IMR-90 (cell line): Measurements from ENCODE around the gene ZNF778. TPM values are rescaled to one million over a fixed set of nuclear protein-coding genes. Genes with fewer than 3 reads are reported as not detected.

Experiments
- ATAC-seq: fragments of 200-7000 bp; cut with Tn5 transposase; 2 replicates; pipeline ENCODE4 v1.9.1; 2020; ENCODE audit warnings: low read depth, mild to moderate bottlenecking, moderate library complexity
- BruUV-seq: library from RNA; stranded (reverse); fragments of 400-500 nt; replicated peaks from 2 replicates; lab custom pipeline; 2021; lab: Mats Ljungman, UMichigan
- CTCF ChIA-PET: fragments of 300-600 bp; formaldehyde crosslinking; extraction: SDS; loops from one replicate; lab custom pipeline; 2021; ENCODE audit warnings: antibody characterized with exemption; lab: Yijun Ruan, JAX
- POLR2A ChIA-PET: fragments of 300-600 bp; sonication (Branson Sonifier 250); formaldehyde crosslinking; loops from one replicate; lab custom pipeline; 2022; ENCODE audit warnings: antibody characterized with exemption; ENCODE audit not compliant: unreplicated experiment; lab: Charles Lee
- DNase-seq: peaks from one replicate; pipeline ENCODE4 v3.0.0; 2013
- H2AFZ ChIP-seq: replicated peaks from 2 replicates; pipeline ENCODE3; 2013; ENCODE audit warnings: low read length, mild to moderate bottlenecking; ENCODE audit not compliant: poor library complexity
- H2AK5ac ChIP-seq: 2 replicates; pipeline ENCODE4 v1.6.1; 2013; ENCODE audit warnings: low read depth, low read length, inconsistent platforms
- H2AK9ac ChIP-seq: replicated peaks from 2 replicates; pipeline ENCODE3; 2013; ENCODE audit warnings: mild to moderate bottlenecking, low read depth, low read length, moderate library complexity; ENCODE audit not compliant: poor library complexity
- H2BK120ac ChIP-seq: 2 replicates; pipeline ENCODE4 v1.6.1; 2013; ENCODE audit warnings: low read depth, low read length, inconsistent platforms
- H2BK15ac ChIP-seq: 3 replicates; pipeline ENCODE4 v1.6.1; 2013; ENCODE audit warnings: low read depth, low read length, inconsistent platforms
- H2BK20ac ChIP-seq: 2 replicates; pipeline ENCODE4 v1.6.1; 2013; ENCODE audit warnings: low read depth, mild to moderate bottlenecking, inconsistent platforms, low read length, moderate library complexity
- H2BK5ac ChIP-seq: 2 replicates; pipeline ENCODE4 v1.6.1; 2013; ENCODE audit warnings: mild to moderate bottlenecking, low read depth, low read length, inconsistent platforms; ENCODE audit not compliant: poor library complexity, severe bottlenecking
- H3K14ac ChIP-seq: replicated peaks from 2 replicates; pipeline ENCODE4 v1.6.1; 2013; ENCODE audit warnings: low read depth, low read length, inconsistent platforms
- H3K18ac ChIP-seq: 2 replicates; pipeline ENCODE4 v1.6.1; 2013; ENCODE audit warnings: low read depth, low read length, control low read depth
- H3K23ac ChIP-seq: 2 replicates; pipeline ENCODE4 v1.6.1; 2013; ENCODE audit warnings: low read depth, low read length, inconsistent platforms
- H3K27ac ChIP-seq: 2 replicates; pipeline ENCODE4 v1.5.1; 2013; ENCODE audit warnings: mild to moderate bottlenecking, control low read depth, low read length; ENCODE audit not compliant: insufficient read depth
- H3K27me3 ChIP-seq: 2 replicates; pipeline ENCODE4 v1.6.1; 2013; ENCODE audit warnings: low read length; ENCODE audit not compliant: control insufficient read depth, insufficient read depth
- H3K36me3 ChIP-seq: 2 replicates; pipeline ENCODE4 v1.6.1; 2013; ENCODE audit warnings: low read length, mixed read lengths; ENCODE audit not compliant: control insufficient read depth, insufficient read depth
- H3K4ac ChIP-seq: 2 replicates; pipeline ENCODE4 v1.6.1; 2013; ENCODE audit warnings: low read depth, low read length, inconsistent platforms
- H3K4me1 ChIP-seq: 2 replicates; pipeline ENCODE4 v1.6.1; 2013; ENCODE audit warnings: low read length, mixed read lengths; ENCODE audit not compliant: control insufficient read depth, insufficient read depth
- H3K4me2 ChIP-seq: 2 replicates; pipeline ENCODE4 v1.6.1; 2013; ENCODE audit warnings: low read depth, mild to moderate bottlenecking, control low read depth, low read length, moderate library complexity
- H3K4me3 ChIP-seq: 2 replicates; pipeline ENCODE4 v1.5.1; 2013; ENCODE audit warnings: low read depth, mild to moderate bottlenecking, control low read depth, low read length, moderate library complexity; ENCODE audit not compliant: insufficient read depth
- H3K56ac ChIP-seq: 2 replicates; pipeline ENCODE4 v1.6.1; 2013; ENCODE audit warnings: low read length, inconsistent platforms; ENCODE audit not compliant: insufficient read depth; ENCODE audit errors: extremely low read depth
- H3K79me1 ChIP-seq, 2 experiments: 2 replicates each; pipeline ENCODE4 v1.6.1; 2013; ENCODE audit warnings: low read length in 2 of 2, inconsistent platforms in 1 of 2, low read depth in 1 of 2
- H3K9ac ChIP-seq: 2 replicates; pipeline ENCODE4 v1.6.1; 2013; ENCODE audit warnings: low read depth, low read length, control low read depth
- H3K9me1 ChIP-seq: 2 replicates; pipeline ENCODE4 v1.6.1; 2013; ENCODE audit warnings: low read length, inconsistent platforms; ENCODE audit not compliant: insufficient read depth
- H3K9me3 ChIP-seq: 2 replicates; pipeline ENCODE4 v1.6.1; 2013; ENCODE audit warnings: low read length; ENCODE audit not compliant: control insufficient read depth, insufficient read depth
- H4K20me1 ChIP-seq: 2 replicates; pipeline ENCODE4 v1.6.1; 2013; ENCODE audit warnings: low read length, inconsistent platforms; ENCODE audit not compliant: insufficient read depth
- H4K5ac ChIP-seq: 2 replicates; pipeline ENCODE4 v1.6.1; 2013; ENCODE audit warnings: mild to moderate bottlenecking, low read depth, low read length, control low read depth
- H4K8ac ChIP-seq, 2 experiments: 2 replicates each; pipeline ENCODE4 v1.6.1; 2013; ENCODE audit warnings: low read depth in 2 of 2, low read length in 2 of 2, control low read depth in 1 of 2, inconsistent platforms in 1 of 2
- H4K91ac ChIP-seq: 2 replicates; pipeline ENCODE4 v1.6.1; 2013; ENCODE audit warnings: low read depth, low read length, inconsistent platforms; ENCODE audit not compliant: insufficient read depth
- BHLHE40 ChIP-seq: fragments of 150-350 bp; IDR thresholded peaks from 2 replicates; pipeline ENCODE4 v1.6.1; 2016; ENCODE audit warnings: mild to moderate bottlenecking, low read depth, low read length
- CEBPB ChIP-seq: IDR thresholded peaks from 2 replicates; pipeline ENCODE4 v1.6.1; 2012; ENCODE audit warnings: low read depth, low read length, improper control_type of control experiment
- CHD1 ChIP-seq: IDR thresholded peaks from 2 replicates; pipeline ENCODE4 v1.6.1; 2012; ENCODE audit warnings: low read depth, low read length, improper control_type of control experiment
- CTCF ChIP-seq: conservative IDR thresholded peaks from 2 replicates; pipeline ENCODE4 v1.5.1; 2012; ENCODE audit warnings: mild to moderate bottlenecking, low read depth, low read length, improper control_type of control experiment
- ELK1 ChIP-seq: fragments of 150-350 bp; IDR thresholded peaks from 2 replicates; pipeline ENCODE4 v1.6.1; 2016; ENCODE audit warnings: low read depth, mild to moderate bottlenecking, low read length, moderate library complexity, borderline replicate concordance
- FOS ChIP-seq: fragments of 150-350 bp; IDR thresholded peaks from 2 replicates; pipeline ENCODE4 v1.6.1; 2016; ENCODE audit warnings: low read depth, low read length
- MAFK ChIP-seq: IDR thresholded peaks from 2 replicates; pipeline ENCODE4 v1.6.1; 2012; ENCODE audit warnings: low read depth, low read length, improper control_type of control experiment
- MAZ ChIP-seq: IDR thresholded peaks from 2 replicates; pipeline ENCODE4 v1.6.1; 2012; ENCODE audit warnings: low read depth, mild to moderate bottlenecking, low read length, improper control_type of control experiment, moderate library complexity, borderline replicate concordance
- MXI1 ChIP-seq: IDR thresholded peaks from 2 replicates; pipeline ENCODE4 v1.6.1; 2012; ENCODE audit warnings: low read depth, mild to moderate bottlenecking, low read length, moderate library complexity, borderline replicate concordance
- NFE2L2 ChIP-seq: fragments of 150-350 bp; IDR thresholded peaks from 2 replicates; pipeline ENCODE4 v1.6.1; 2016; ENCODE audit warnings: low read depth, mild to moderate bottlenecking, low read length
- POLR2A ChIP-seq: IDR thresholded peaks from 2 replicates; pipeline ENCODE4 v1.6.1; 2012; ENCODE audit warnings: mild to moderate bottlenecking, low read depth, low read length
- RAD21 ChIP-seq: IDR thresholded peaks from 2 replicates; pipeline ENCODE4 v1.6.1; 2012; ENCODE audit warnings: low read length, improper control_type of control experiment
- RCOR1 ChIP-seq: IDR thresholded peaks from 2 replicates; pipeline ENCODE4 v1.6.1; 2012; ENCODE audit warnings: mild to moderate bottlenecking, low read length, improper control_type of control experiment; ENCODE audit not compliant: insufficient replicate concordance
- RFX5 ChIP-seq: IDR thresholded peaks from 2 replicates; pipeline ENCODE4 v1.8.0; 2012; ENCODE audit warnings: low read depth, mild to moderate bottlenecking, low read length, moderate library complexity
- SMC3 ChIP-seq: fragments of 150-350 bp; IDR thresholded peaks from 2 replicates; pipeline ENCODE4 v1.6.1; 2016; ENCODE audit warnings: low read depth, mild to moderate bottlenecking, antibody characterized with exemption, low read length, moderate library complexity
- USF2 ChIP-seq: fragments of 150-350 bp; IDR thresholded peaks from 2 replicates; pipeline ENCODE4 v1.6.1; 2017; ENCODE audit warnings: mild to moderate bottlenecking, antibody characterized with exemption, low read length, low read depth
- WGBS, 2 experiments: methylation state at CpG; one replicate each; pipeline versions ENCODE4 v1.1.5 to v1.1.7; 2013; ENCODE audit warnings: missing lambda C conversion rate in 2 of 2; ENCODE audit not compliant: insufficient read length in 1 of 2; ENCODE audit errors: extremely low coverage in 2 of 2; 5-methylcytosine and 5-hydroxymethylcytosine counted together
- dilution Hi-C: fragments of 300-500 bp; cut with HindIII; formaldehyde crosslinking; loops from one replicate; pipeline ENCODE4 v1.14.3; 2018; ENCODE audit warnings: low sequenced_read_pairs; ENCODE audit not compliant: unreplicated experiment
- in situ Hi-C: fragments of 300-500 bp; cut with MboI; formaldehyde crosslinking; loops from 3 replicates; pipeline ENCODE4 v1.14.3; 2019; ENCODE audit warnings: low sequenced_read_pairs, inconsistent platforms, mixed read lengths
- intact Hi-C: fragments of 100-400 bp; cut with micrococcal nuclease; formaldehyde crosslinking; loops from 2 replicates; pipeline ENCODE4 v1.10.0; 2022
- polyA plus RNA-seq, 3 experiments: library from polyadenylated mRNA; depleted of rRNA; stranded (reverse); fragments of >200 nt; gene quantifications; 2 replicates each; pipeline ENCODE4 v1.2.3, GENCODE V29; 2012; ENCODE audit warnings: low replicate concordance in 1 of 3
- total RNA-seq: library from RNA; depleted of rRNA; stranded (reverse); fragments of >200 nt; gene quantifications from 2 replicates; pipeline ENCODE4 v1.2.3, GENCODE V29; 2012

ZNF778 gene
- total and polyA plus RNA-seq, 2 of the 4 experiments (the other 2 are of a cell fraction): 5.6 to 9.9 TPM

- ATAC-seq (no peak), DNase-seq (no peak)
- H3K4me2 ChIP-seq: no peak overlapping the region
- no TSS peak for BruUV-seq
- H2BK15ac ChIP-seq: no peak overlapping the region
- peaks cover 9 to 40% of the 10 kb centered on the region in 2 experiments for H3K79me1 ChIP-seq
- no peak overlapping the region for H3K27ac ChIP-seq
- H2AK5ac ChIP-seq: no peak overlapping the region
- no peak overlapping the region for H3K23ac ChIP-seq
- ChIA-PET CTCF (no interaction called here), POLR2A (interaction anchor here (0.6 kb wide), 1 partner anchor 10 kb away, joined by 7 read pairs; no protein-coding TSS in a partner anchor)
- no peak overlapping the region for H4K5ac ChIP-seq
- no peaks in the 10 kb centered on the region for H3K27me3 ChIP-seq
- no peak overlapping the region for H2BK120ac ChIP-seq
- no peak overlapping the region for H3K9ac ChIP-seq
- 0 out of 2 replicates have a peak, but pooled peaks cover 4% of the 10 kb centered on the region for H3K9me1 ChIP-seq
- dilution Hi-C loops: no loop called here
- no peak for TF ChIP-seq FOS
- TF ChIP-seq SMC3: no peak
- TF ChIP-seq MAFK: no peak
- TF ChIP-seq RAD21: no peak
- TF ChIP-seq CHD1: no peak
- TF ChIP-seq MAZ: no peak
- no peak for TF ChIP-seq BHLHE40
- no peak for TF ChIP-seq NFE2L2
- TF ChIP-seq CTCF: no peak
- TF ChIP-seq POLR2A: no peak
- TF ChIP-seq RCOR1: no peak
- TF ChIP-seq MXI1: no peak
- no peak for TF ChIP-seq USF2
- TF ChIP-seq CEBPB: no peak
- TF ChIP-seq ELK1: no peak
- TF ChIP-seq RFX5: no peak
- peaks cover 57% of the 10 kb centered on the region for H3K36me3 ChIP-seq
- H3K4me1 ChIP-seq: no peaks in the 10 kb centered on the region
- no peak overlapping the region for H2AFZ ChIP-seq
- H3K4ac ChIP-seq: no peak overlapping the region
- no peak overlapping the region for H3K56ac ChIP-seq
- no peak overlapping the region for H4K8ac ChIP-seq
- H3K14ac ChIP-seq: no peak overlapping the region
- WGBS, 2 experiments: 97% methylated on average over 9 of the region's 17 CpGs; no CpG with 5 or more reads in 1 of the 2 experiments
- H4K91ac ChIP-seq: no peak overlapping the region
- in situ Hi-C loops: no loop called here
- H2BK5ac ChIP-seq: no peak overlapping the region
- no peak overlapping the region for H3K4me3 ChIP-seq
- no peak overlapping the region for H2BK20ac ChIP-seq
- H4K20me1 ChIP-seq: peaks cover 22% of the 10 kb centered on the region
- no peak overlapping the region for H3K18ac ChIP-seq
- H2AK9ac ChIP-seq: no peak overlapping the region
- intact Hi-C loops: no loop called here
- no peaks in the 10 kb centered on the region for H3K9me3 ChIP-seq
Measured at GRCh38 chr16:89266521-89267134, 49.1 kb downstream of the ZNF778 start.
